GM12878 (cell line): ENCODE data around the gene PDSS1. TPM values are rescaled to one million over a fixed set of nuclear protein-coding genes. Genes with fewer than 3 reads are reported as not detected.

ENCODE experiments used
- ASH2L ChIP-seq: fragments of 300-600, 200-600 bp; sonication (generic); IDR thresholded peaks from 2 replicates; pipeline ENCODE4 v1.6.1; 2017; ENCODE audit warnings: low read depth, mild to moderate bottlenecking, borderline replicate concordance
- BACH1 ChIP-seq: fragments of 450-650 bp; IDR thresholded peaks from 2 replicates; pipeline ENCODE4 v1.6.1; 2017; ENCODE audit warnings: mild to moderate bottlenecking, borderline replicate concordance
- BCL11A ChIP-seq: IDR thresholded peaks from 2 replicates; pipeline ENCODE4 v1.6.1; 2011; ENCODE audit warnings: low read depth, low read length
- BCL3 ChIP-seq: IDR thresholded peaks from 2 replicates; pipeline ENCODE4 v1.6.1; 2011; ENCODE audit warnings: borderline replicate concordance, low read depth, mild to moderate bottlenecking, moderate library complexity, low read length; ENCODE audit not compliant: insufficient read depth, poor library complexity, severe bottlenecking
- CBX3 ChIP-seq: fragments of 200-600 bp; sonication (generic); IDR thresholded peaks from 2 replicates; pipeline ENCODE4 v1.6.1; 2016; ENCODE audit warnings: low read depth, borderline replicate concordance
- CHD2 ChIP-seq: IDR thresholded peaks from 2 replicates; pipeline ENCODE4 v1.6.1; 2011; ENCODE audit warnings: low read depth, low read length, improper control_type of control experiment, borderline replicate concordance
- E2F4 ChIP-seq: IDR thresholded peaks from 2 replicates; pipeline ENCODE4 v1.6.1; 2012; ENCODE audit warnings: low read depth, low read length, improper control_type of control experiment
- EP300 ChIP-seq, 2 experiments: fragments of 150-350 bp in 1 of 2; IDR thresholded peaks; 2 replicates each; pipeline ENCODE4 v1.6.1; 2011 to 2012; ENCODE audit warnings: low read depth in 2 of 2, low read length in 2 of 2, borderline replicate concordance in 1 of 2, improper control_type of control experiment in 1 of 2, inconsistent platforms in 1 of 2; ENCODE audit not compliant: control insufficient read depth in 1 of 2
- JUNB ChIP-seq: IDR thresholded peaks from 2 replicates; pipeline ENCODE4 v1.6.1; 2016; ENCODE audit warnings: antibody characterized with exemption, mild to moderate bottlenecking
- JUND ChIP-seq: IDR thresholded peaks from 2 replicates; pipeline ENCODE4 v1.6.1; 2012; ENCODE audit warnings: low read depth, mild to moderate bottlenecking, low read length, improper control_type of control experiment, moderate library complexity
- MYC ChIP-seq: IDR thresholded peaks from 2 replicates; pipeline ENCODE4 v1.6.1; 2011; ENCODE audit warnings: mild to moderate bottlenecking, low read length, moderate library complexity, inconsistent platforms; ENCODE audit not compliant: insufficient read depth, insufficient replicate concordance, insufficient read length, severe bottlenecking
- NFXL1 ChIP-seq: fragments of 450-650 bp; IDR thresholded peaks from 2 replicates; pipeline ENCODE4 v1.6.1; 2017; ENCODE audit warnings: antibody characterized with exemption, mild to moderate bottlenecking, borderline replicate concordance
- NR2C1 ChIP-seq: fragments of 450-650 bp; IDR thresholded peaks from 2 replicates; pipeline ENCODE4 v1.6.1; 2017; ENCODE audit warnings: antibody characterized with exemption, mild to moderate bottlenecking, moderate library complexity
- PKNOX1 ChIP-seq: fragments of 450-650 bp; IDR thresholded peaks from 2 replicates; pipeline ENCODE4 v1.6.1; 2016; ENCODE audit warnings: mild to moderate bottlenecking
- RB1 ChIP-seq: fragments of 450-650 bp; formaldehyde crosslinking; IDR thresholded peaks from 2 replicates; pipeline ENCODE4 v1.6.1; 2017; ENCODE audit warnings: mild to moderate bottlenecking, borderline replicate concordance
- SIX5 ChIP-seq: IDR thresholded peaks from 2 replicates; pipeline ENCODE4 v1.6.1; 2011; ENCODE audit warnings: mild to moderate bottlenecking, low read depth, low read length, moderate library complexity; ENCODE audit not compliant: severe bottlenecking
- TAF1 ChIP-seq: IDR thresholded peaks from 2 replicates; pipeline ENCODE4 v1.6.1; 2011; ENCODE audit warnings: mild to moderate bottlenecking, low read depth, low read length, borderline replicate concordance
- TCF12 ChIP-seq: IDR thresholded peaks from 2 replicates; pipeline ENCODE4 v1.6.1; 2011; ENCODE audit warnings: low read depth, mild to moderate bottlenecking, low read length
- ZNF207 ChIP-seq: fragments of 450-650 bp; IDR thresholded peaks from 2 replicates; pipeline ENCODE4 v1.6.1; 2014; ENCODE audit warnings: antibody characterized with exemption, mild to moderate bottlenecking, borderline replicate concordance
- ZNF24 ChIP-seq: fragments of 450-650 bp; IDR thresholded peaks from 2 replicates; pipeline ENCODE4 v1.6.1; 2017; ENCODE audit warnings: antibody characterized with exemption, mild to moderate bottlenecking
- ZSCAN29 ChIP-seq: fragments of 450-650 bp; IDR thresholded peaks from 2 replicates; pipeline ENCODE4 v1.6.1; 2017; ENCODE audit warnings: mild to moderate bottlenecking, moderate library complexity
- polyA plus RNA-seq, 11 experiments: library from polyadenylated mRNA; depleted of rRNA in 4 of 11; unstranded in 6 of 11; stranded (reverse) in 5 of 11; fragments of >200 nt; fragmentation: Nextera tagmentation in 4 of 11; fragmentation: Illumina TruSeq in 1 of 11; extraction: Ambion mirVana in 4 of 11; extraction: Trizol in 1 of 11; gene quantifications; 1 replicate in 1 of 11; 2 replicates in 10 of 11; pipeline versions ENCODE4 v1.2.1 to v1.2.3, GENCODE V29; 2011 to 2016; ENCODE audit warnings: inconsistent platforms in 2 of 11, missing spikeins in 2 of 11, low read depth in 1 of 11
- total RNA-seq, 4 experiments: library from RNA; depleted of rRNA in 3 of 4; stranded (reverse); fragments of >200 nt in 3 of 4; fragmentation: Illumina TruSeq in 1 of 4; extraction: Trizol in 1 of 4; gene quantifications; 2 replicates each; pipeline versions ENCODE4 v1.2.1 to v1.2.3, GENCODE V29; 2013 to 2021
- TF ChIP-seq, protein P1 (sequence below): fragments of 450-650 bp; formaldehyde crosslinking; IDR thresholded peaks from 2 replicates; pipeline ENCODE4 v1.4.0; 2020; ENCODE audit warnings: mild to moderate bottlenecking, moderate library complexity
- TF ChIP-seq, protein P2 (sequence below): IDR thresholded peaks from 2 replicates; pipeline ENCODE4 v1.6.1; 2012; ENCODE audit warnings: low read depth, low read length, improper control_type of control experiment

PDSS1 gene
- total and polyA plus RNA-seq, 10 of the 15 experiments (the other 5 are each of a cell fraction or from before 2014, with no cell fraction given) = 12.2 to 48.2 (median 35.9) TPM

DNA sequence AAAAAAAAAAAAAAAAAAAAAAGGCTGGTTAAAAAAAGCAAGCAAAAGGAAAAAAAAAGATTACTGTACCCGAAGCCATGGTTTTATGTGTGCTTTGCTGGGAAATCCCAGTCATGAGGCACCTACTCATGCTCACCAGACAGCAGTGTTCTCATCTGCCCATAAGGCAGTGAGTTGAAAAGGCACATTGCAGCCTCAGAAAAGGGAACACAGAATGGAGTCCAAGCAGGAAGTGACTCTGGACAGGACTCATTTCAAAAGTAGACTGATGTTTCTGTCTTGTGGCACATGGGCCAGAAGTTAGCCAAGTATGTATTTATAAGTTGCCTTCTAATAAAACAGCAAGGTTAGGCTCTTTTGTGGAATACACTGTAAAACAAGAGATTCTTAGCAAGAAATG lies 40.2 kb downstream of the PDSS1 start (continued):
- TF ChIP-seq, protein P1, sequence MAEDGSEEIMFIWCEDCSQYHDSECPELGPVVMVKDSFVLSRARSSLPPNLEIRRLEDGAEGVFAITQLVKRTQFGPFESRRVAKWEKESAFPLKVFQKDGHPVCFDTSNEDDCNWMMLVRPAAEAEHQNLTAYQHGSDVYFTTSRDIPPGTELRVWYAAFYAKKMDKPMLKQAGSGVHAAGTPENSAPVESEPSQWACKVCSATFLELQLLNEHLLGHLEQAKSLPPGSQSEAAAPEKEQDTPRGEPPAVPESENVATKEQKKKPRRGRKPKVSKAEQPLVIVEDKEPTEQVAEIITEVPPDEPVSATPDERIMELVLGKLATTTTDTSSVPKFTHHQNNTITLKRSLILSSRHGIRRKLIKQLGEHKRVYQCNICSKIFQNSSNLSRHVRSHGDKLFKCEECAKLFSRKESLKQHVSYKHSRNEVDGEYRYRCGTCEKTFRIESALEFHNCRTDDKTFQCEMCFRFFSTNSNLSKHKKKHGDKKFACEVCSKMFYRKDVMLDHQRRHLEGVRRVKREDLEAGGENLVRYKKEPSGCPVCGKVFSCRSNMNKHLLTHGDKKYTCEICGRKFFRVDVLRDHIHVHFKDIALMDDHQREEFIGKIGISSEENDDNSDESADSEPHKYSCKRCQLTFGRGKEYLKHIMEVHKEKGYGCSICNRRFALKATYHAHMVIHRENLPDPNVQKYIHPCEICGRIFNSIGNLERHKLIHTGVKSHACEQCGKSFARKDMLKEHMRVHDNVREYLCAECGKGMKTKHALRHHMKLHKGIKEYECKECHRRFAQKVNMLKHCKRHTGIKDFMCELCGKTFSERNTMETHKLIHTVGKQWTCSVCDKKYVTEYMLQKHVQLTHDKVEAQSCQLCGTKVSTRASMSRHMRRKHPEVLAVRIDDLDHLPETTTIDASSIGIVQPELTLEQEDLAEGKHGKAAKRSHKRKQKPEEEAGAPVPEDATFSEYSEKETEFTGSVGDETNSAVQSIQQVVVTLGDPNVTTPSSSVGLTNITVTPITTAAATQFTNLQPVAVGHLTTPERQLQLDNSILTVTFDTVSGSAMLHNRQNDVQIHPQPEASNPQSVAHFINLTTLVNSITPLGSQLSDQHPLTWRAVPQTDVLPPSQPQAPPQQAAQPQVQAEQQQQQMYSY (CRISPR knock-in tag) = no peak
- TF ChIP-seq TAF1 = 0 out of 2 replicates have a peak, but pooled peaks have one; percentile 53
- TF ChIP-seq ZSCAN29 = no peak
- TF ChIP-seq E2F4 = no peak
- TF ChIP-seq ASH2L = no peak
- no peak for TF ChIP-seq CBX3
- no peak for TF ChIP-seq PKNOX1
- peak; percentile 76 for TF ChIP-seq BCL11A
- no peak for TF ChIP-seq MYC
- peak; percentile 87 for TF ChIP-seq BCL3
- no peak for TF ChIP-seq RB1
- TF ChIP-seq ZNF24 = 0 out of 2 replicates have a peak, but pooled peaks have one; percentile 11
- TF ChIP-seq SIX5 = no peak
- peak; percentile 50; the same call in 1 of the 2 replicates for TF ChIP-seq TCF12
- TF ChIP-seq, protein P2, sequence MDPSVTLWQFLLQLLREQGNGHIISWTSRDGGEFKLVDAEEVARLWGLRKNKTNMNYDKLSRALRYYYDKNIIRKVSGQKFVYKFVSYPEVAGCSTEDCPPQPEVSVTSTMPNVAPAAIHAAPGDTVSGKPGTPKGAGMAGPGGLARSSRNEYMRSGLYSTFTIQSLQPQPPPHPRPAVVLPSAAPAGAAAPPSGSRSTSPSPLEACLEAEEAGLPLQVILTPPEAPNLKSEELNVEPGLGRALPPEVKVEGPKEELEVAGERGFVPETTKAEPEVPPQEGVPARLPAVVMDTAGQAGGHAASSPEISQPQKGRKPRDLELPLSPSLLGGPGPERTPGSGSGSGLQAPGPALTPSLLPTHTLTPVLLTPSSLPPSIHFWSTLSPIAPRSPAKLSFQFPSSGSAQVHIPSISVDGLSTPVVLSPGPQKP = no peak
- peak; percentile 88 for TF ChIP-seq JUND
- peak; percentile 11 to 85; a peak in 3 of 4 replicates for TF ChIP-seq EP300 (IDR thresholded peaks at IDR 0.05; ENCODE audit: borderline replicate concordance in 1 of 2, control insufficient read depth in 1 of 2, low read depth in 2 of 2, low read length in 2 of 2)
- TF ChIP-seq ZNF207 = no peak
- TF ChIP-seq NFXL1 = no peak
- TF ChIP-seq BACH1 = no peak; the same call in 1 of the 2 replicates
- 0 out of 2 replicates have a peak, but pooled peaks have one; percentile 59 for TF ChIP-seq CHD2
- no peak for TF ChIP-seq NR2C1
- TF ChIP-seq JUNB = peak; percentile 91
